Liver (tissue), 3 donors: Measurements from ENCODE around the gene EZR.

Source experiments
- RAD21 ChIP-seq, 2 donors: IDR thresholded peaks; 2 replicates each; pipeline ENCODE4 v1.6.1; 2016; ENCODE audit warnings: antibody characterized with exemption in 2 of 2, mild to moderate bottlenecking in 2 of 2
- SP1 ChIP-seq: IDR thresholded peaks from 2 replicates; pipeline ENCODE4 v1.6.1; 2018; ENCODE audit warnings: antibody characterized with exemption, mild to moderate bottlenecking
- TAF1 ChIP-seq: conservative IDR thresholded peaks from 2 replicates; pipeline ENCODE4 v1.6.1; 2016; ENCODE audit warnings: antibody characterized with exemption, mild to moderate bottlenecking
- TF ChIP-seq, protein P1 (sequence below): fragments of 150-350 bp; IDR thresholded peaks from 2 replicates; pipeline ENCODE4 v1.5.1; 2017; ENCODE audit warnings: improper control_type of control experiment, low read depth, low read length; ENCODE audit not compliant: missing input control
- TF ChIP-seq, protein P2 (sequence below): IDR thresholded peaks from 2 replicates; pipeline ENCODE4 v1.6.1; 2016; ENCODE audit warnings: antibody characterized with exemption
- TF ChIP-seq, protein P3 (sequence below): IDR thresholded peaks from 2 replicates; pipeline ENCODE4 v1.6.1; 2016; ENCODE audit warnings: antibody characterized with exemption, mild to moderate bottlenecking
- donor health status: healthy.
- donor health status: healthy.

DNA sequence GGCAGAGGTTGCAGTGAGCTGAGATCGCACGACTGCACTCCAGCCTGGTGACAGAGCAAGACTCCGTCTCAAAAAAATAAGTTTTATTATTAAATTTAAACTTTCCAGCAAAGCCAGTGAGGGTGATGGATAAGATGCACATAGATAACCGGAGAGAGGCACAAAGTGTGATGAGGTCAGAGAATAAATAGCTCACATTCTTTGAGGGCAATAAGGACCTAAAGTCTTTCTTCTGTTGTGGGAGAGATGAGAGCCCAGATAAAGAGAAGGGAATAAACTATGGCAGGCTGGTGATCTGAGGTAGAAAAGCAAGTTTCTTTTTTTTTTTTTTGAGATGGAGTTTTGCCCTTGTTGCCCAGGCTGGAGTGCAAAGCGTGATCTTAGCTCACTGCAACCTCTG lies 20.6 kb upstream of the EZR start:
- TF ChIP-seq, protein P1, sequence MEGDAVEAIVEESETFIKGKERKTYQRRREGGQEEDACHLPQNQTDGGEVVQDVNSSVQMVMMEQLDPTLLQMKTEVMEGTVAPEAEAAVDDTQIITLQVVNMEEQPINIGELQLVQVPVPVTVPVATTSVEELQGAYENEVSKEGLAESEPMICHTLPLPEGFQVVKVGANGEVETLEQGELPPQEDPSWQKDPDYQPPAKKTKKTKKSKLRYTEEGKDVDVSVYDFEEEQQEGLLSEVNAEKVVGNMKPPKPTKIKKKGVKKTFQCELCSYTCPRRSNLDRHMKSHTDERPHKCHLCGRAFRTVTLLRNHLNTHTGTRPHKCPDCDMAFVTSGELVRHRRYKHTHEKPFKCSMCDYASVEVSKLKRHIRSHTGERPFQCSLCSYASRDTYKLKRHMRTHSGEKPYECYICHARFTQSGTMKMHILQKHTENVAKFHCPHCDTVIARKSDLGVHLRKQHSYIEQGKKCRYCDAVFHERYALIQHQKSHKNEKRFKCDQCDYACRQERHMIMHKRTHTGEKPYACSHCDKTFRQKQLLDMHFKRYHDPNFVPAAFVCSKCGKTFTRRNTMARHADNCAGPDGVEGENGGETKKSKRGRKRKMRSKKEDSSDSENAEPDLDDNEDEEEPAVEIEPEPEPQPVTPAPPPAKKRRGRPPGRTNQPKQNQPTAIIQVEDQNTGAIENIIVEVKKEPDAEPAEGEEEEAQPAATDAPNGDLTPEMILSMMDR: no peak
- TF ChIP-seq SP1: no peak
- TF ChIP-seq, protein P2, sequence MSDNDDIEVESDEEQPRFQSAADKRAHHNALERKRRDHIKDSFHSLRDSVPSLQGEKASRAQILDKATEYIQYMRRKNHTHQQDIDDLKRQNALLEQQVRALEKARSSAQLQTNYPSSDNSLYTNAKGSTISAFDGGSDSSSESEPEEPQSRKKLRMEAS: no peak
- TF ChIP-seq TAF1: no peak
- TF ChIP-seq, protein P3, sequence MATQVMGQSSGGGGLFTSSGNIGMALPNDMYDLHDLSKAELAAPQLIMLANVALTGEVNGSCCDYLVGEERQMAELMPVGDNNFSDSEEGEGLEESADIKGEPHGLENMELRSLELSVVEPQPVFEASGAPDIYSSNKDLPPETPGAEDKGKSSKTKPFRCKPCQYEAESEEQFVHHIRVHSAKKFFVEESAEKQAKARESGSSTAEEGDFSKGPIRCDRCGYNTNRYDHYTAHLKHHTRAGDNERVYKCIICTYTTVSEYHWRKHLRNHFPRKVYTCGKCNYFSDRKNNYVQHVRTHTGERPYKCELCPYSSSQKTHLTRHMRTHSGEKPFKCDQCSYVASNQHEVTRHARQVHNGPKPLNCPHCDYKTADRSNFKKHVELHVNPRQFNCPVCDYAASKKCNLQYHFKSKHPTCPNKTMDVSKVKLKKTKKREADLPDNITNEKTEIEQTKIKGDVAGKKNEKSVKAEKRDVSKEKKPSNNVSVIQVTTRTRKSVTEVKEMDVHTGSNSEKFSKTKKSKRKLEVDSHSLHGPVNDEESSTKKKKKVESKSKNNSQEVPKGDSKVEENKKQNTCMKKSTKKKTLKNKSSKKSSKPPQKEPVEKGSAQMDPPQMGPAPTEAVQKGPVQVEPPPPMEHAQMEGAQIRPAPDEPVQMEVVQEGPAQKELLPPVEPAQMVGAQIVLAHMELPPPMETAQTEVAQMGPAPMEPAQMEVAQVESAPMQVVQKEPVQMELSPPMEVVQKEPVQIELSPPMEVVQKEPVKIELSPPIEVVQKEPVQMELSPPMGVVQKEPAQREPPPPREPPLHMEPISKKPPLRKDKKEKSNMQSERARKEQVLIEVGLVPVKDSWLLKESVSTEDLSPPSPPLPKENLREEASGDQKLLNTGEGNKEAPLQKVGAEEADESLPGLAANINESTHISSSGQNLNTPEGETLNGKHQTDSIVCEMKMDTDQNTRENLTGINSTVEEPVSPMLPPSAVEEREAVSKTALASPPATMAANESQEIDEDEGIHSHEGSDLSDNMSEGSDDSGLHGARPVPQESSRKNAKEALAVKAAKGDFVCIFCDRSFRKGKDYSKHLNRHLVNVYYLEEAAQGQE: no peak
- no peak for TF ChIP-seq RAD21 (IDR thresholded peaks at IDR 0.05)
